LNCAP (cell line): ENCODE results near the gene PTPN11.

Source experiments
- CTCF ChIP-seq: fragments of 450-650 bp; IDR thresholded peaks from 2 replicates; pipeline ENCODE4 v1.5.1; 2017; ENCODE audit warnings: mild to moderate bottlenecking

Gene PTPN11

DNA sequence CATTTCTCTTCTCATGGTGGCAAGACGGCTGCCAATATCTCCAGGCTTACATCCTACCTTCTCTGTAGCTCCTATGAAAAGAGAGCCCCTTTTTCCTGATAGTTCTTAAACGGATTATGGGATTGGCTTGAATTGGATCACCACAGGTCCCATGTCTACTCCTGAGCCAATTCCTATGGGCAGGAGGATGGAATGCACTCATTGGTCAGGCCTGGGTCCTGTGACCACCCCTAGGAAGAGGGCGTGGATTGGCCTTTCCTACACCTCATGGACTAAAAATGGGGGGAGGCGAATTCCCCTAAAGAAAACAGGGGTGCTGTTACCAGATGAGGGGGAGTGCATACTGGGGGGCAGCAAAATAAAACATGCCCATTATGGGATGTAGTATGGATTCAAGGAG, 108.8 kb downstream of the PTPN11 start:
- TF ChIP-seq CTCF, result no peak

DNA sequence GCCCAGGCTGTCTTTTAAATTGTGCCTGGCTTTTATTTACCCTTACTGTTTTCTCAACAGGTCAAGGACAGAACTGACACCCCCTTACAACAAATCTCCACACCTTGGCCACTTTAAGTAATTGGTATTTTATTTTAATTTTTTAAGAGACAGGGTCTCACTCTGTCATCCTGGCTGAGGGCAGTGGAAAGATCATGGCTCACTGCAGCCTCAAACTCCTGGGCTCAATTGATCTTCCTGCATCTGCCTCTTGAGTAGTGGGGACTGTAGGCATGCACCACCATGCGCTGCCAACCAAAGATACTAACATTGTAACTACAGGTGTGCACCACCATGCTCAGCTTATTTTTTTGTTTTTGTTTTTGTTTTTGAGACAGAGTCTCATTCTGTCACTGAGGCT, 109.8 kb downstream of the PTPN11 start:
- no peak for TF ChIP-seq CTCF

GRCh38 chr12:112530941-112531340, 112.2 kb downstream of the PTPN11 start:
- no peak for TF ChIP-seq CTCF

- TF ChIP-seq CTCF, result no peak
Observed at GRCh38 chr12:112532106-112532505, 113.4 kb downstream of the PTPN11 start.

- TF ChIP-seq CTCF, result no peak
Observed at GRCh38 chr12:112533528-112533927, 114.8 kb downstream of the PTPN11 start.

DNA sequence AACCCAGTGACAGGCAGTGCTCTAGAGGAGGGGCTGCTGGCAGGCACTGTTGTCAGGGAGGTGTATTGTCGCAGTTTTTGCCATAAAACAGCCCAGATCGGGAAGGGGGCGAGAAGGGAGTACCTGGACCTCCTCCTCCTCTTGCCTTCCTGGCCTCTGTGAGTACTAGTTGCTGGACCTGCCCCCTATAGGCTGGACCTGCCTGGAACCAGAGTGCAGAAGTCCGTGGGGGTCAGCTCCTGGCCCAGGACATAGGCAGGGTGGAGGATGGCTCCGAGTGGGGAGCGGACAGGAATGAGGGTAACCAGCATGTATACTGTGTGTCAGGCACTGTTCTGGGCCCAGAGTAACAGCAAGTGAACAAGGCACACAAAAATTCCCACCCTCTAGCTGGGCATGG, 116.3 kb downstream of the PTPN11 start:
- TF ChIP-seq CTCF, result no peak

DNA sequence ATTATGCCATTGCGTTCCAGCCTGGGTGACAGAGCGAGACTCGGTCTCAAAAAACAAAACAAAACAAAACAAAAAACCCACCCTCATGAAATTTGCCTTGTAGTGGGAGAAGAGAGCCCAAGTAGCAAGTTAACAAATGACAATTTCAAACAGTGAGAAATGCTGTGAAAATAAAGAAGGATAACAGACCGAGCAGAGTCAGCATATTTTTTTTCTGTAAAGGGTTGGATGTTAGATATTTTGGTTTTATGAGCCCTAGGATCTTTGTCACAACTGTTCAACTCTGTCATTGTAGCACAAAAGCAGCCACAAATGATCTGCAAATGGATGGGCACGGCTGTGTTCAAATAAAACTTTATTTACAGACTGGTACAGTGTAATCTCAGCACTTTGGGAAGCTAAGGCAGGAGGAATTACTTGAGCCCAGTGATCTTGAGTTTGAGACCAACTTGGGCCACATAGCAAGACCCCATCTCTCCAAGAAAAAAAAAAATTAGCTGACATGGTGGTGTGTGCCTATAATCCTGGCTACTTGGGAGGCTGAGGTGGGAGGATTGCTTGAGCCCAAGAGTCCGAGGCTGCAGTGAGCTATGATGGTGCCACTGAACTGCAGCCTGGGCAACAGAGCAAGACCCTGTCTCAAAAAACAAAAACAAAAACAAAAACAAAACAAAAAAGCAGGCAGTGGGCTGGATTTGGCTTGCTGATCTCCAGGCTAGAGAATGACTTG, 117.1 kb downstream of the PTPN11 start:
- TF ChIP-seq CTCF, result no peak

DNA sequence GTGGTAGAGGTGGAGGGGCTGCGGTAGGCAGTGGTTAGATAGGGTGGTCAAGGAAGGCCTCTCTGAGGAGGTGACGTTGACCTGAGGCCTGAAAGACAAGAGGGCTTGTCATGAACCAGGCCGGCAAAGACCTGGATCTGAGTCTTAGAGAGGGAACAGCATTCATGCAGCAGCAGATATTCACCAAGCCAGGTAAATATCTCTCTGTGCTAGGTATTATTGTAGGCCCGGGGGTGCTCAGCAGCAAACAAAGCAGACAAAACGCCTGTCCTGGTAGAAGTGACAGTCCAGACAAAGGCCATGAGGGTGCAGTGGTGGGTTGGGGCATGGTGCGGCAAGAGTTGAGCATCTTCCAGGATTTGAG, 117.6 kb downstream of the PTPN11 start:
- TF ChIP-seq CTCF, result no peak
